ENCODE results near the gene ATP1A4. TPM values are rescaled to one million over a fixed set of nuclear protein-coding genes. Genes with fewer than 3 reads are reported as not detected.

ATP1A4 gene
- total RNA-seq, 1 experiment from 2014 or later = not detected

- no peak overlapping the region for H3K4me3 Mint-ChIP-seq (ENCODE audit: unreplicated experiment)
- H3K9me3 Mint-ChIP-seq (ENCODE audit: unreplicated experiment) = no peaks in the 10 kb centered on the region
- no peak for TF ChIP-seq CTCF (IDR thresholded peaks at IDR 0.05; ENCODE audit: unreplicated experiment)
- CTCF ChIA-PET = interaction anchor here (0.6 to 6.4 kb wide), 13 partner anchors 7 to 221 kb away, joined by 3 to 104 read pairs (median 15); no protein-coding TSS in a partner anchor
- intact Hi-C loops (cut with micrococcal nuclease) = no loop called here
- H3K27me3 Mint-ChIP-seq (ENCODE audit: insufficient read depth, unreplicated experiment) = no peaks in the 10 kb centered on the region
- no peak overlapping the region for H3K27ac Mint-ChIP-seq (ENCODE audit: low read depth, unreplicated experiment)
- POLR2A ChIA-PET = interaction anchor here (1.0 to 1.2 kb wide), 3 partner anchors 14 to 65 kb away, joined by 3 to 4 read pairs (median 3); no protein-coding TSS in a partner anchor
- H3K36me3 Mint-ChIP-seq (ENCODE audit: insufficient read depth, unreplicated experiment) = peaks cover 42% of the 10 kb centered on the region
- BruUV-seq (replicated peaks) = no TSS peak
- DNase-seq (ENCODE audit: unreplicated experiment) = no peak
- H3K4me1 Mint-ChIP-seq (ENCODE audit: insufficient read depth, unreplicated experiment) = no peaks in the 10 kb centered on the region
These were observed 75.6 kb downstream of the ATP1A4 start for GRCh38 chr1:160227034-160227433.

- TF ChIP-seq CTCF (IDR thresholded peaks at IDR 0.05; ENCODE audit: unreplicated experiment) = no peak
These were observed 76.2 kb downstream of the ATP1A4 start for GRCh38 chr1:160227561-160227960.

GRCh38 chr1:160228431-160228830, 77.0 kb downstream of the ATP1A4 start:
- POLR2A ChIA-PET = interaction anchor here (0.6 to 2.5 kb wide), 8 partner anchors 9 to 953 kb away, joined by 3 to 18 read pairs (median 4); partner anchors contain the start of gene DCAF8
- no peak for TF ChIP-seq CTCF (IDR thresholded peaks at IDR 0.05; ENCODE audit: unreplicated experiment)
- BruUV-seq (replicated peaks) = no TSS peak
- Mint-ChIP-seq H3K4me1 (ENCODE audit: insufficient read depth, unreplicated experiment) (no peaks in the 10 kb centered on the region), H3K27me3 (ENCODE audit: insufficient read depth, unreplicated experiment) (no peaks in the 10 kb centered on the region), H3K27ac (ENCODE audit: low read depth, unreplicated experiment) (no peak overlapping the region), H3K9me3 (ENCODE audit: unreplicated experiment) (no peaks in the 10 kb centered on the region), H3K4me3 (ENCODE audit: unreplicated experiment) (no peak overlapping the region), H3K36me3 (ENCODE audit: insufficient read depth, unreplicated experiment) (peaks cover 56% of the 10 kb centered on the region)
- DNase-seq (ENCODE audit: unreplicated experiment) = no peak
- CTCF ChIA-PET = interaction anchor here (0.7 to 6.4 kb wide), 15 partner anchors 9 to 143 kb away, joined by 3 to 104 read pairs (median 5); no protein-coding TSS in a partner anchor
- intact Hi-C loops (cut with micrococcal nuclease) = no loop called here

More at GRCh38 chr1:160227561-160227960, 76.2 kb downstream of the ATP1A4 start:
- H3K4me1 Mint-ChIP-seq (ENCODE audit: insufficient read depth, unreplicated experiment) = no peaks in the 10 kb centered on the region
- H3K9me3 Mint-ChIP-seq (ENCODE audit: unreplicated experiment) = no peaks in the 10 kb centered on the region
- POLR2A ChIA-PET = interaction anchor here (0.6 to 1.1 kb wide), 4 partner anchors 14 to 38 kb away, joined by 3 to 4 read pairs (median 3); no protein-coding TSS in a partner anchor
- no peaks in the 10 kb centered on the region for H3K27me3 Mint-ChIP-seq (ENCODE audit: insufficient read depth, unreplicated experiment)
- peaks cover 48% of the 10 kb centered on the region for H3K36me3 Mint-ChIP-seq (ENCODE audit: insufficient read depth, unreplicated experiment)
- intact Hi-C loops (cut with micrococcal nuclease) = no loop called here
- H3K27ac Mint-ChIP-seq (ENCODE audit: low read depth, unreplicated experiment) = no peak overlapping the region
- no TSS peak for BruUV-seq (replicated peaks)
- H3K4me3 Mint-ChIP-seq (ENCODE audit: unreplicated experiment) = no peak overlapping the region
- CTCF ChIA-PET = interaction anchor here (0.8 to 6.4 kb wide), 14 partner anchors 8 to 142 kb away, joined by 3 to 104 read pairs (median 10); no protein-coding TSS in a partner anchor
- no peak for DNase-seq (ENCODE audit: unreplicated experiment)

- no peak overlapping the region for H3K4me3 Mint-ChIP-seq (ENCODE audit: unreplicated experiment)
- POLR2A ChIA-PET = interaction anchor here (1.1 to 1.7 kb wide), 3 partner anchors 13 to 29 kb away, joined by 3 to 10 read pairs (median 5); partner anchors contain the start of gene DCAF8
- BruUV-seq (replicated peaks) = no TSS peak
- intact Hi-C loops (cut with micrococcal nuclease) = no loop called here
- peaks cover 100% of the 10 kb centered on the region for H3K36me3 Mint-ChIP-seq (ENCODE audit: insufficient read depth, unreplicated experiment)
- peak overlapping the region; percentile 0 for H3K27ac Mint-ChIP-seq (ENCODE audit: low read depth, unreplicated experiment)
- H3K4me1 Mint-ChIP-seq (ENCODE audit: insufficient read depth, unreplicated experiment) = no peaks in the 10 kb centered on the region
- no peak for TF ChIP-seq CTCF (IDR thresholded peaks at IDR 0.05; ENCODE audit: unreplicated experiment)
- CTCF ChIA-PET = interaction anchor here (0.7 to 3.7 kb wide), 11 partner anchors 8 to 1083 kb away, joined by 3 to 29 read pairs (median 5); no protein-coding TSS in a partner anchor
- DNase-seq (ENCODE audit: unreplicated experiment) = no peak
- no peaks in the 10 kb centered on the region for H3K9me3 Mint-ChIP-seq (ENCODE audit: unreplicated experiment)
- H3K27me3 Mint-ChIP-seq (ENCODE audit: insufficient read depth, unreplicated experiment) = no peaks in the 10 kb centered on the region
These were observed 81.5 kb downstream of the ATP1A4 start for GRCh38 chr1:160232911-160233310.

Other genes with a start within 250 kb of the ATP1A4 start
- 464 and 483 TPM in 2 replicates for gene TAGLN2, start 226.1 kb upstream of the ATP1A4 start, total RNA-seq (2022)
- 0.25 and 0.44 TPM in 2 replicates for gene IGSF9, start 206.0 kb upstream of the ATP1A4 start, total RNA-seq (2022)
- not detected in 2 replicates for gene SLAMF9, start 197.4 kb upstream of the ATP1A4 start, total RNA-seq (2022)
- 7.7 and 10.1 TPM in 2 replicates for gene PIGM, start 119.6 kb upstream of the ATP1A4 start, total RNA-seq (2022)
- gene KCNJ10, start 81.4 kb upstream of the ATP1A4 start, total RNA-seq (2022) = not detected in 2 replicates
- gene KCNJ9, start 70.1 kb upstream of the ATP1A4 start, total RNA-seq (2022) = 0.07 TPM in 1 of 2 replicates, not detected in the other
- 13.8 and 19.7 TPM in 2 replicates for gene IGSF8, start 53.0 kb upstream of the ATP1A4 start, total RNA-seq (2022)
- gene ATP1A2, start 35.8 kb upstream of the ATP1A4 start, total RNA-seq (2022) = 0.07 TPM in 1 of 2 replicates, not detected in the other
- gene CASQ1, start 39.0 kb downstream of the ATP1A4 start, total RNA-seq (2022) = not detected in 2 replicates
- 183 and 198 TPM in 2 replicates for gene PEA15, start 53.8 kb downstream of the ATP1A4 start, total RNA-seq (2022)
- gene DCAF8, start 110.9 kb downstream of the ATP1A4 start, total RNA-seq (2022) = 181 and 208 TPM in 2 replicates
- 61.2 and 73.2 TPM in 2 replicates for gene PEX19, start 133.5 kb downstream of the ATP1A4 start, total RNA-seq (2022)
- 273 and 353 TPM in 2 replicates for gene COPA, start 191.6 kb downstream of the ATP1A4 start, total RNA-seq (2022)
- gene NCSTN, start 191.8 kb downstream of the ATP1A4 start, total RNA-seq (2022) = 125 and 129 TPM in 2 replicates
- gene NHLH1, start 215.5 kb downstream of the ATP1A4 start, total RNA-seq (2022) = 0.12 and 0.20 TPM in 2 replicates
- 0.26 and 0.27 TPM in 2 replicates for gene VANGL2, start 249.0 kb downstream of the ATP1A4 start, total RNA-seq (2022)